Activated CD4-positive, alpha-beta T cell treated with anti-CD3 and anti-CD28 coated beads for 36 hours (primary cell): Measurements from ENCODE around the gene SPG21. TPM values are rescaled to one million over a fixed set of nuclear protein-coding genes. Genes with fewer than 3 reads are reported as not detected.

ENCODE experiments used
- ATAC-seq: fragments of 200-7000 bp; cut with Tn5 transposase; one replicate; pipeline ENCODE4 v1.10.0; 2021; ENCODE audit warnings: mild to moderate bottlenecking, moderate library complexity
- CTCF ChIA-PET: fragments of 350-600 bp; sonication (Branson Sonifier 250); formaldehyde crosslinking; loops from one replicate; lab custom pipeline; 2021; ENCODE audit warnings: antibody characterized with exemption; lab: Charles Lee
- POLR2A ChIA-PET: fragments of 350-600 bp; sonication (Branson Sonifier 250); formaldehyde crosslinking; loops from one replicate; lab custom pipeline; 2021; ENCODE audit warnings: antibody characterized with exemption, inconsistent platforms; lab: Charles Lee
- DNase-seq: peaks from one replicate; pipeline ENCODE4 v3.0.0-alpha.2; 2020
- H3K27ac Mint-ChIP-seq: one replicate; pipeline ENCODE4 v1.8.0; 2021; ENCODE audit warnings: mixed read lengths
- H3K27me3 Mint-ChIP-seq: one replicate; pipeline ENCODE4 v1.8.0; 2021; ENCODE audit warnings: mixed read lengths
- H3K36me3 Mint-ChIP-seq: one replicate; pipeline ENCODE4 v1.8.0; 2021; ENCODE audit warnings: low read depth, mixed read lengths
- H3K4me1 Mint-ChIP-seq: one replicate; pipeline ENCODE4 v1.8.0; 2021; ENCODE audit warnings: mixed read lengths
- H3K4me3 Mint-ChIP-seq: one replicate; pipeline ENCODE4 v1.8.0; 2021; ENCODE audit warnings: mild to moderate bottlenecking, moderate library complexity, mixed read lengths
- H3K9me3 Mint-ChIP-seq: one replicate; pipeline ENCODE4 v1.8.0; 2021; ENCODE audit warnings: low read depth, mixed read lengths
- intact Hi-C, 2 experiments: fragments of 100-400 bp; cut with DNase I in 1 of 2; cut with micrococcal nuclease in 1 of 2; formaldehyde crosslinking; loops; one replicate each; pipeline versions ENCODE4 v1.14.2 to v1.15.1; 2022 to 2024; cut with DNase I, micrococcal nuclease
- total RNA-seq, 2 experiments: library from RNA; stranded (reverse); gene quantifications; one replicate each; pipeline ENCODE4 v1.2.3, GENCODE V29; 2021

The SPG21 gene, protein sequence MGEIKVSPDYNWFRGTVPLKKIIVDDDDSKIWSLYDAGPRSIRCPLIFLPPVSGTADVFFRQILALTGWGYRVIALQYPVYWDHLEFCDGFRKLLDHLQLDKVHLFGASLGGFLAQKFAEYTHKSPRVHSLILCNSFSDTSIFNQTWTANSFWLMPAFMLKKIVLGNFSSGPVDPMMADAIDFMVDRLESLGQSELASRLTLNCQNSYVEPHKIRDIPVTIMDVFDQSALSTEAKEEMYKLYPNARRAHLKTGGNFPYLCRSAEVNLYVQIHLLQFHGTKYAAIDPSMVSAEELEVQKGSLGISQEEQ
- 10 to 100 TPM; 74.1 to 79.1 TPM for total RNA-seq

- H3K36me3 Mint-ChIP-seq = peaks cover 4% of the 10 kb centered on the region
- peak; percentile 94 for DNase-seq
- intact Hi-C loops = loop anchor here (1.0 to 5.0 kb wide), 10 partner anchors 38 to 827 kb away; partner anchors contain the start of genes MTFMT (in 2 of the 2), CLPX (in 1 of the 2), PIF1 (in 1 of the 2) and PLEKHO2 (in 1 of the 2)
- H3K4me1 Mint-ChIP-seq = peaks cover 37% of the 10 kb centered on the region
- peak; percentile 96 for ATAC-seq
- no peaks in the 10 kb centered on the region for H3K9me3 Mint-ChIP-seq
- POLR2A ChIA-PET = interaction anchor here (0.7 to 1.0 kb wide), 3 partner anchors 96 to 315 kb away, joined by 3 to 8 read pairs (median 5); partner anchors contain the start of gene RNU5B-1
- H3K27ac Mint-ChIP-seq = peak within 1 kb of the TSS; percentile 88
- H3K4me3 Mint-ChIP-seq = peak within 1 kb of the TSS; percentile 96
- no peaks in the 10 kb centered on the region for H3K27me3 Mint-ChIP-seq
- CTCF ChIA-PET = interaction anchor here (1.1 kb wide), 1 partner anchor 41 kb away, joined by 3 read pairs; no protein-coding TSS in a partner anchor
These were observed at the start of gene SPG21 for GRCh38 chr15:64989416-64990167. TSS of gene SPG21 (minus strand) at chr15:64989914. CDS start at chr15:64983569, 6,345 bp downstream.

DNA sequence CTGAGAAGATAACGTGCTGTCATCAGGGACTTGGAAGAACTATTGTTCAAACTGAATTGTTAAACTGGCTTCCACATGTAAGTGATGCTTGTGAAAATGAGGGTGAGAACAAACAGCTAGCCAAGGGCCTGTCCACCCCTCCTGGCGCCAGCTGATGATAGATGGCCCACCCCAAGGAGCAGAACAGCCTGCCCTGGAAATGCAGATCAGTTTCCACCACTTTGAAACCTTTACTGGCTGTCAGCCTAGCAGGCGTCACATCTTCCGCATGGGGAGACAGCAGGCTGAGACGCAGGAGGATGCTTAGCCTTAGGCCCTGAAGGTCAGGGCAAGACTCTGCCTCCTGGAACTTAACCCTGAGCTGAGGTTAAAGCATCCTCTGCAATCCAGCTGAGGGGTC, 49.1 kb upstream of the SPG21 start:
- H3K4me3 Mint-ChIP-seq = no peak overlapping the region
- ChIA-PET CTCF (interaction anchor here (0.8 to 1.0 kb wide), 2 partner anchors 17 to 31 kb away, joined by 3 to 5 read pairs; no protein-coding TSS in a partner anchor), POLR2A (no interaction called here)
- no peaks in the 10 kb centered on the region for H3K36me3 Mint-ChIP-seq
- no peaks in the 10 kb centered on the region for H3K27me3 Mint-ChIP-seq
- intact Hi-C loops = no loop called here
- ATAC-seq (no peak), DNase-seq (no peak)
- H3K9me3 Mint-ChIP-seq = no peaks in the 10 kb centered on the region
- no peak overlapping the region for H3K27ac Mint-ChIP-seq
- peaks cover under 1% of the 10 kb centered on the region for H3K4me1 Mint-ChIP-seq

- Mint-ChIP-seq H3K36me3 (no peaks in the 10 kb centered on the region), H3K4me1 (peaks cover 3% of the 10 kb centered on the region), H3K9me3 (no peaks in the 10 kb centered on the region), H3K27me3 (no peaks in the 10 kb centered on the region), H3K27ac (no peak overlapping the region), H3K4me3 (no peak overlapping the region)
- DNase-seq (no peak), ATAC-seq (no peak)
- ChIA-PET CTCF (interaction anchor here (0.6 kb wide), 1 partner anchor 228 kb away, joined by 3 read pairs; no protein-coding TSS in a partner anchor), POLR2A (no interaction called here)
- intact Hi-C loops = no loop called here
These were observed 48.7 kb upstream of the SPG21 start for GRCh38 chr15:65038428-65038827.

DNA sequence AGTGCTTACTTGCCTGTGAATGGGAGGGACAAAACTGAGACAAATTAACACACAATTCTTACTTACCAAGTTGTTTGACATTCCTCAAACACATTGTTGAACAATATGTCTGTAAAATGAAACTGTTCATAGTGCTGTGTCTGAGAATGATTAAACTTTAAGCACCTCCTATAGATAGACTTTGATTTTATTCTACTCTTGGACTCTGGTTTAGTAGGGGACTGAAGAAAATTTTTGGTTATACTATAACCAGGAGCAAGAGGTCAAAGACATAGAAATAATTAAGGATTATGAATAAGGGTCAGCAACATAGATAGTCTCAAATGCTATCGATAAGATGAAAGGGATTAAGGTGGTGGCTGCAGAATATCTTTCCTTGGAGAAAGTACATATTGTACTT, 47.6 kb upstream of the SPG21 start:
- CTCF ChIA-PET = no interaction called here
- Mint-ChIP-seq H3K4me1 (peaks cover 7% of the 10 kb centered on the region), H3K4me3 (no peak overlapping the region), H3K36me3 (no peaks in the 10 kb centered on the region), H3K9me3 (no peaks in the 10 kb centered on the region), H3K27ac (no peak overlapping the region), H3K27me3 (no peaks in the 10 kb centered on the region)
- POLR2A ChIA-PET = no interaction called here
- intact Hi-C loops = no loop called here
- DNase-seq = no peak
- ATAC-seq = no peak

DNA sequence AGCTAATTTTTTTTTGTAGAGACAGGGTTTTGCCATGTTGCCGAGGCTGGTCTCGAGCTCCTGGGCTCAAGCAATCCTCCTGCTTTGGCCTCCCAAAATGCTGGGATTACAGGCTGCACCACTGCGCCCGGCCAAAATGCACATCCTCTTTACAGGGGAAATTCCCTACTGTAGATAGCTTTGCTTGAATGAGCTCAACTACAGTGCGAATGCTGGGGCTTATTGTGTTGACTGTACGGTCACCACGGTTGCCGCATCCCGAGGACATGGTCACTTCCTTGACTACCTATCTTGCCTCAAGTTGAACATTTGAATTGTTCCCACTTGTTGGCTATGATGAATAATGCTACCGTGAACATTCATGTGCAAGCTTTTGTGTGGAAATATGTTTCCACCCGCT, 45.0 kb upstream of the SPG21 start:
- ChIA-PET CTCF (interaction anchor here (0.6 to 1.7 kb wide), 6 partner anchors 12 to 236 kb away, joined by 3 to 10 read pairs (median 4); no protein-coding TSS in a partner anchor), POLR2A (interaction anchor here (1.1 kb wide), 1 partner anchor 265 kb away, joined by 5 read pairs; no protein-coding TSS in a partner anchor)
- Mint-ChIP-seq H3K36me3 (no peaks in the 10 kb centered on the region), H3K27ac (no peak overlapping the region), H3K27me3 (no peaks in the 10 kb centered on the region), H3K4me3 (no peak overlapping the region), H3K9me3 (no peaks in the 10 kb centered on the region), H3K4me1 (peaks cover 7% of the 10 kb centered on the region)
- no peak for ATAC-seq
- no peak for DNase-seq
- intact Hi-C loops = loop anchor here (5.0 kb wide), 2 partner anchors 263 to 302 kb away; partner anchors contain the start of gene RNU5A-1 (in 1 of the 2)

- CTCF ChIA-PET = interaction anchor here (0.6 to 1.7 kb wide), 18 partner anchors 9 to 346 kb away, joined by 3 to 14 read pairs (median 4); partner anchors contain the start of genes KBTBD13 and SLC51B
- no peak overlapping the region for H3K27ac Mint-ChIP-seq
- POLR2A ChIA-PET = interaction anchor here (1.1 kb wide), 1 partner anchor 266 kb away, joined by 5 read pairs; no protein-coding TSS in a partner anchor
- H3K27me3 Mint-ChIP-seq = no peaks in the 10 kb centered on the region
- peaks cover 7% of the 10 kb centered on the region for H3K4me1 Mint-ChIP-seq
- H3K9me3 Mint-ChIP-seq = no peaks in the 10 kb centered on the region
- H3K36me3 Mint-ChIP-seq = no peaks in the 10 kb centered on the region
- DNase-seq (peak; percentile 45), ATAC-seq (peak; percentile 47)
- intact Hi-C loops = loop anchor here (1.0 to 5.0 kb wide), 6 partner anchors 45 to 352 kb away; partner anchors contain the start of gene RNU5A-1 (in 1 of the 2)
- no peak overlapping the region for H3K4me3 Mint-ChIP-seq
These were observed 44.0 kb upstream of the SPG21 start for GRCh38 chr15:65033659-65034269.

GRCh38 chr15:65032801-65033537, 43.3 kb upstream of the SPG21 start:
- Mint-ChIP-seq H3K27ac (no peak overlapping the region), H3K4me1 (peaks cover 12% of the 10 kb centered on the region), H3K27me3 (no peaks in the 10 kb centered on the region), H3K9me3 (no peaks in the 10 kb centered on the region), H3K4me3 (no peak overlapping the region), H3K36me3 (peaks cover 4% of the 10 kb centered on the region)
- ChIA-PET POLR2A (no interaction called here), CTCF (interaction anchor here (0.7 to 1.7 kb wide), 14 partner anchors 10 to 302 kb away, joined by 3 to 14 read pairs (median 4); partner anchors contain the start of gene SLC51B)
- intact Hi-C loops = loop anchor here (1.0 to 5.0 kb wide), 6 partner anchors 45 to 352 kb away; partner anchors contain the start of gene RNU5A-1 (in 1 of the 2)
- peak; percentile 59 for ATAC-seq
- peak; percentile 69 for DNase-seq

- ChIA-PET POLR2A (no interaction called here), CTCF (interaction anchor here (0.9 to 1.2 kb wide), 2 partner anchors 46 to 48 kb away, joined by 3 to 4 read pairs; partner anchors contain the start of gene KBTBD13)
- H3K4me3 Mint-ChIP-seq = peak overlapping the region; percentile 85
- intact Hi-C loops = loop anchor here (1.0 to 5.0 kb wide), 11 partner anchors 20 to 297 kb away; partner anchors contain the start of genes CLPX (in 1 of the 2), PARP16 (in 1 of the 2), PDCD7 (in 1 of the 2) and RNU5A-1 (in 1 of the 2)
- no peaks in the 10 kb centered on the region for H3K27me3 Mint-ChIP-seq
- ATAC-seq (no peak), DNase-seq (no peak)
- H3K9me3 Mint-ChIP-seq = no peaks in the 10 kb centered on the region
- peak overlapping the region; percentile 44 for H3K27ac Mint-ChIP-seq
- H3K4me1 Mint-ChIP-seq = peaks cover 20% of the 10 kb centered on the region
- H3K36me3 Mint-ChIP-seq = peaks cover 19% of the 10 kb centered on the region
These were observed 40.1 kb upstream of the SPG21 start for GRCh38 chr15:65029736-65030208.

GRCh38 chr15:65028921-65029735, 39.4 kb upstream of the SPG21 start, which contains the start of gene MTFMT:
TSS of gene MTFMT (minus strand) at chr15:65029639. CDS start at chr15:65029613, 26 bp downstream.
- H3K27ac Mint-ChIP-seq = peak within 1 kb of the TSS; percentile 79
- CTCF ChIA-PET = no interaction called here
- POLR2A ChIA-PET = no interaction called here
- H3K4me3 Mint-ChIP-seq = peak within 1 kb of the TSS; percentile 85
- DNase-seq = peak; percentile 96
- ATAC-seq = peak; percentile 95
- intact Hi-C loops = loop anchor here (1.0 to 5.0 kb wide), 9 partner anchors 20 to 276 kb away; partner anchors contain the start of genes CLPX (in 1 of the 2), PARP16 (in 1 of the 2), PDCD7 (in 1 of the 2) and RNU5B-1 (in 1 of the 2)
- no peaks in the 10 kb centered on the region for H3K27me3 Mint-ChIP-seq
- H3K9me3 Mint-ChIP-seq = no peaks in the 10 kb centered on the region
- H3K36me3 Mint-ChIP-seq = peaks cover 22% of the 10 kb centered on the region
- peaks cover 20% of the 10 kb centered on the region for H3K4me1 Mint-ChIP-seq
